Glutamatergic neuron (in vitro differentiated cells): ENCODE data around the gene ISM1. TPM values are rescaled to one million over a fixed set of nuclear protein-coding genes. Genes with fewer than 3 reads are reported as not detected.

Source experiments
- DNase-seq: peaks from one replicate; pipeline ENCODE4 v3.0.0; 2022
- H3K27ac Mint-ChIP-seq: one replicate; pipeline ENCODE4 v1.8.0; 2020; ENCODE audit warnings: mild to moderate bottlenecking, mixed read lengths, inconsistent platforms; ENCODE audit not compliant: unreplicated experiment
- H3K27me3 Mint-ChIP-seq: one replicate; pipeline ENCODE4 v1.8.0; 2020; ENCODE audit warnings: mild to moderate bottlenecking, moderate library complexity, mixed read lengths, inconsistent platforms; ENCODE audit not compliant: unreplicated experiment
- H3K36me3 Mint-ChIP-seq: one replicate; pipeline ENCODE4 v1.8.0; 2020; ENCODE audit warnings: mild to moderate bottlenecking, mixed read lengths, inconsistent platforms; ENCODE audit not compliant: unreplicated experiment
- H3K4me1 Mint-ChIP-seq: one replicate; pipeline ENCODE4 v1.8.0; 2020; ENCODE audit warnings: mild to moderate bottlenecking, low read depth, mixed read lengths, inconsistent platforms; ENCODE audit not compliant: unreplicated experiment
- H3K4me3 Mint-ChIP-seq: one replicate; pipeline ENCODE4 v1.8.0; 2020; ENCODE audit warnings: mild to moderate bottlenecking, mixed read lengths, inconsistent platforms; ENCODE audit not compliant: unreplicated experiment
- H3K9me3 Mint-ChIP-seq: one replicate; pipeline ENCODE4 v1.8.0; 2020; ENCODE audit warnings: mild to moderate bottlenecking, moderate library complexity, mixed read lengths, inconsistent platforms; ENCODE audit not compliant: unreplicated experiment
- total RNA-seq: library from RNA; stranded (reverse); fragmentation: NEBNext Ultra II Directional; extraction: Animal tissue kit (Norgen Biotek cat#: 25700); gene quantifications from one replicate; pipeline ENCODE4 v1.2.1, GENCODE V29; 2021; ENCODE audit not compliant: unreplicated experiment
- TF ChIP-seq, protein P1 (sequence below): fragments of 200-600 bp; sonication (generic); IDR thresholded peaks from one replicate; pipeline ENCODE4 v1.5.0; 2021; ENCODE audit not compliant: partially characterized antibody, unreplicated experiment

ISM1 gene
- total RNA-seq, 1 donor from 2014 or later: 0.32 TPM

DNA sequence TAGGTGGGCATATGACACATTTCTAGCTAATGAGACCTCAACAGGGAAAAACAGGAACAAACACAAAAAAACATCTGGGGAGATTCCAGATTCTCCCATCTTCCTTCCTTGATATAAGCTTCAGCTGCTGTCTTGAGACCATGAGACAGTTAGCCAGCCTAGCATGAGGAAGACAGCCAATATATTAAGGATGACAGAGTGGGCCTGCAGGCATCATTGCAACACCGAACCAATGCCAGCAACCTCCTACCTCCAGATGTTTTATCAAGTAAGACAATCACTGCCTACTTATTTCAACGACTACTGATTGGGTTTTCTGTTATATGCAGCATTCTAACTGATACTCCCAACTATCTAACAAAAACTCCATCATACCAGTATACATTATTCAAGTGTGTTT lies 119.0 kb downstream of the ISM1 start:
- Mint-ChIP-seq H3K27ac (no peak overlapping the region), H3K9me3 (peaks cover 2% of the 10 kb centered on the region), H3K36me3 (no peaks in the 10 kb centered on the region), H3K4me1 (no peaks in the 10 kb centered on the region), H3K4me3 (no peak overlapping the region), H3K27me3 (peaks cover 5% of the 10 kb centered on the region)
- no peak for DNase-seq
- TF ChIP-seq, protein P1, sequence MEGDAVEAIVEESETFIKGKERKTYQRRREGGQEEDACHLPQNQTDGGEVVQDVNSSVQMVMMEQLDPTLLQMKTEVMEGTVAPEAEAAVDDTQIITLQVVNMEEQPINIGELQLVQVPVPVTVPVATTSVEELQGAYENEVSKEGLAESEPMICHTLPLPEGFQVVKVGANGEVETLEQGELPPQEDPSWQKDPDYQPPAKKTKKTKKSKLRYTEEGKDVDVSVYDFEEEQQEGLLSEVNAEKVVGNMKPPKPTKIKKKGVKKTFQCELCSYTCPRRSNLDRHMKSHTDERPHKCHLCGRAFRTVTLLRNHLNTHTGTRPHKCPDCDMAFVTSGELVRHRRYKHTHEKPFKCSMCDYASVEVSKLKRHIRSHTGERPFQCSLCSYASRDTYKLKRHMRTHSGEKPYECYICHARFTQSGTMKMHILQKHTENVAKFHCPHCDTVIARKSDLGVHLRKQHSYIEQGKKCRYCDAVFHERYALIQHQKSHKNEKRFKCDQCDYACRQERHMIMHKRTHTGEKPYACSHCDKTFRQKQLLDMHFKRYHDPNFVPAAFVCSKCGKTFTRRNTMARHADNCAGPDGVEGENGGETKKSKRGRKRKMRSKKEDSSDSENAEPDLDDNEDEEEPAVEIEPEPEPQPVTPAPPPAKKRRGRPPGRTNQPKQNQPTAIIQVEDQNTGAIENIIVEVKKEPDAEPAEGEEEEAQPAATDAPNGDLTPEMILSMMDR: no peak

DNA sequence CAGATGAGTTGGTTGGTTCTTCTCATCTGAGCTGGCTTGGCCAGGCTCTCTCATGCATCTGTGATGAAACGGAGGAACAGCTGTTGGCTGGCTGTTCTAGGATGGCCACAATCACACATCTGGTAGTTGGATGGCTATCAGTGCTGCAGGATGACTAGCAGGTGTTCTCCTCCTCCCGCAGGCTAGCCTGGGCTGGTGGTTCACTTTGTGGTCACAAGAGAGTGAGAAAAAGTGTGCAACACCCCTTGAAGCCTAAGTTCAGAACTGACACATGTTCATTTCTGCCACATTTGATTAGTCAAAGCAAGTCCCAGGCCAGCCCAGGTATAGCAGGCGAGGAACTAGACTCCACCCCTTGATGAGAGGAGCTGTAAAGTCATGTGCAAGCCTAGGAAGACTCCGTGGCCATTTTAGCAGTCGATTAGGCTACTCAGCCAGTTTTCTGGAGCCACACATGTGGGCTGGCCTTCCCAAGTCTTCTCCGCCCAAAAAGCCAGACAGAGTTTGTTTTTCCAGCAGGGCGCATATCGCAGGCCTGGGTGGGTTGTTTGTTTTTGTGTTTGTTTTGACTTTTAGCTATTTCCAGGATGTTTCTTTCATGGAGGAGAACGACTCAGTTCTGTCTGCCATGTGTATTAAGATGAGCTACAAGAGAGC lies 120.8 kb downstream of the ISM1 start:
- Mint-ChIP-seq H3K9me3 (peaks cover 2% of the 10 kb centered on the region), H3K4me3 (no peak overlapping the region), H3K27me3 (peaks cover 6% of the 10 kb centered on the region), H3K36me3 (no peaks in the 10 kb centered on the region), H3K27ac (no peak overlapping the region), H3K4me1 (no peaks in the 10 kb centered on the region)
- TF ChIP-seq, protein P1: no peak
- no peak for DNase-seq

DNA sequence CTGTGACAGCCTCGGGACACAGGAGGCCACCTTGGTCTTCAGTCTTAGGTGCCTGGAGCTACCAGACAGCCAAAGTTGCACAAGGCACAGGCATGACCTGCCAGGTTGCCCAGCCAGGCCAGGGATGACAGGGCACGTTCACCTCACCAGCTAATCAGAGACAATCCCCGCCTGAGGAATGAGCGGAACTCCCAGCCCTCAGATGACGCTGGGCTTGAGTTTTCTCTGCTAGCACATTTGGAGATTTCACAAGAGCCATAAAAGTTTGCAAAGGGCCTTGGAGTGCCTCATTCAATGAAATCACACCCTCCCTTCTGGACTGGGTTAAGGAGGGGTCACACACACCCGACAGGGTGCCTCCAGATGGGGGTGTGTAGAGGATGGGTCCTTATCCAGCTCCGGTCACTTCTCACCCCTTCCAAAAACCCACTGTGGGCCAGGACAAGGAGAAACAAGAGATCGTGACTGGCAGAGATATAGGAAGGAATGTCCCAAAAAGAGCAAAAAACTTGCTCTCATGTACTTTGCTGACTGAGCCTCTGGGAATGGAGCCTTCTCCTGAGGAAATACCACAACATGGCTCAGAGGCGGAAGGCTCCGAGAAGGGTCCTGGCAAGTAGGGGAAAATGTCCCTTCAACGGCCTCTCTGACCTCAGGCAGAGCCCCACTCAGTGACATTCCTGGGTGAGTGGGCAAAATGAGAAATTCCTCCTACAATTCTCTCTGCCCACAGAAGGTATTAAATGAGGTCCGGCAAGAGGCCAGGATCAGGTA lies 121.6 kb downstream of the ISM1 start:
- Mint-ChIP-seq H3K4me3 (no peak overlapping the region), H3K27ac (no peak overlapping the region), H3K4me1 (no peaks in the 10 kb centered on the region), H3K27me3 (peaks cover 6% of the 10 kb centered on the region), H3K9me3 (peaks cover 2% of the 10 kb centered on the region), H3K36me3 (no peaks in the 10 kb centered on the region)
- TF ChIP-seq, protein P1: no peak
- DNase-seq: no peak

DNA sequence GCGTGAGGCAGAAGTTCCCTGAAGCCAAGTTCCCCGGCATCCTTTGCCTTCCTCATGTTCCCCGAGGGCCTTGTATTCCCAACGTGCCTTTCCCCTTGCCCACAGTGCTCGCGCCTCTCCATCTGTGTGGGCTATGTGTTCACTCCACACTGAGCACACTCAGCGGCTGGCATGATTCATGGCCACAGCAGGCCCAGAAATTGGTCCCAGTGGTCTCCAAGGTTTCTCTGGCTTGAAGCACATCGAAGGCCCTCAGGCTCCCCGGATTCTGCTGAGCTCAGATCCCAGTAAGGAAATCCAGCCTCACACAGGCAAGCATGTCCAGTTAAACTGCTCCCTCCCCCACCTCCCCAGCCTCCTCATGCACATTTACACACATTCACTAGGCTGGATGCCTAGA lies 123.6 kb downstream of the ISM1 start:
- Mint-ChIP-seq H3K27me3 (peaks cover 6% of the 10 kb centered on the region), H3K9me3 (peaks cover 2% of the 10 kb centered on the region), H3K27ac (no peak overlapping the region)

More for the DNA sequence above, 123.6 kb downstream of the ISM1 start:
- Mint-ChIP-seq H3K4me3 (no peak overlapping the region), H3K4me1 (no peaks in the 10 kb centered on the region), H3K36me3 (no peaks in the 10 kb centered on the region)
- DNase-seq: no peak
- TF ChIP-seq, protein P1: no peak
